GM18507 (cell line): ENCODE results near the gene FNDC3B.

ENCODE experiments used
- DNase-seq: peaks from one replicate; pipeline ENCODE4 v3.0.0; 2011; ENCODE audit warnings: low read depth; ENCODE audit not compliant: insufficient read length; ENCODE audit errors: extremely low spot score
- FAIRE-seq: peaks from 2 replicates; lab custom pipeline; 2011; peaks lifted over from hg19 to GRCh38; lab: Jason Lieb, UNC

Gene FNDC3B

DNA sequence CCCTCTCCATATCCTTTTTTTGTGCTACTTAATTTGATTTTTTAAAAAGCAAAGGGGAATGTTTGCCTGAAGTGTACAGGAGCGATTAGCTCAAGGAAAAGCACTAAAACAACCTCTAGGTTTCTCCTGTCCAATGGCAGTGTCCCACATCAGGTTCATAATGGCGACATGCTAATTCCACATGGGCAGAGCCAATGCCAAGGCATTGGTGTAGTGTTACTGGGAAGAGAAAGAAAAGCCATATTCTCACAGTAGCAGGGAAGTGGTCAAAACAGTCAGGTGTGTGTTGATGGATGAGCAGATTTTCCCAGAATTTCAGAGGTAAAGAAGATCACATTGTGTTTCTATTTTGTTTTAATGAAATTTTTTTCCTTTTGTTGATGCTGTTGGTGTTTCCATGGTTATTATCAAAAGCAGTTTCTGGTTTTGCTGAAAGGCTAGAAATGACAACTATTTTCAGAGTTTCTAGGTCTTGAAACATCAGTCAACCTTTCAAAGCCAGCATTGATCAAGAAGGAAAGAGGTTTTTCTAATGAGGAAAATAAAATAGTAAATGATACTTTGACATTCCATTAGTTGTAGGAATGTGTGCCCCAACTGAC is 65.2 kb downstream of the FNDC3B start:
- DNase-seq: no peak
- FAIRE-seq: no peak

DNA sequence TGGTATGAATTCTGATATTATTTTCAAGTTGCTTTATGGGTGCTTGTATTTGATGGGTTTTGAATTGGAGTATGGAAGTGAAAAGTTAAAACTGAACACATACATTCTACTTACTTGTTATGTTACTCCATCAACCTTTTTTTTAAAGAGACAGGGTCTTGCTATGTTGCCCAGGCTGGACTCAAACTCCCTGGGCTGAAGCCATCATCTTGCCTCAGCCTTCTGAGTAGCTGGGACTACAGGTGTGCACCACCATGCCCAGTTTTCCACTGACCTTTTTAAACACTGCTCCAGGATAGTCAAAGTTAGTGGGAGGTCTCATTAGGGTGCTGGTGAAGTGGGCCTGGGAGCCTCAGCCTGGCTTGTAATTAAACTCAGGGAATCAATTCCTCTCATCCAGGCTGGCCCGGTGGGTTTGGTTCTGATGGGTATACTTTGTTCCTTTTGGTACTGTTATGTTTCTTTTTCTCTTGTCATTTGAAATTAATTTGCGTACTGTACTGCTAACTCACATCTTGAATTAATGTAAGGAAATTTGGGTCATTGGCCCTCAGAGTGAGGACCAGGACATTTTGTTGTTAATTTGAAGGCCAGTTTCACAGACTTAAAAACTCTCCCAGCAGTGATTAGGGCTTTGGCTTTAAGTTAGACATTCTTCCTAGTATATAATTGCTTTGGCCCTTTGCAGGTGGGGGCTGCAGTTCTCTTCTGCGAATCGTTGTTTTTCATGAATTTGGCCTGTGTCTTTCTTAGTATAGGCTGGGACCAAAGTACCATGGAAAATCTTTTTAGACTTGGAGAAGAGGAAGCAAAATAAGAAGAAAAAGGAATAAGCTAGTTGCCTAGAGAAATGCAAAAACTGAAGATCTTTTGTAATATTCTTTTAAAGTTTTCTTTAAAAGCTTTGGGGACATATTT is 66.9 kb downstream of the FNDC3B start:
- FAIRE-seq (peak; percentile 39), DNase-seq (no peak)

DNA sequence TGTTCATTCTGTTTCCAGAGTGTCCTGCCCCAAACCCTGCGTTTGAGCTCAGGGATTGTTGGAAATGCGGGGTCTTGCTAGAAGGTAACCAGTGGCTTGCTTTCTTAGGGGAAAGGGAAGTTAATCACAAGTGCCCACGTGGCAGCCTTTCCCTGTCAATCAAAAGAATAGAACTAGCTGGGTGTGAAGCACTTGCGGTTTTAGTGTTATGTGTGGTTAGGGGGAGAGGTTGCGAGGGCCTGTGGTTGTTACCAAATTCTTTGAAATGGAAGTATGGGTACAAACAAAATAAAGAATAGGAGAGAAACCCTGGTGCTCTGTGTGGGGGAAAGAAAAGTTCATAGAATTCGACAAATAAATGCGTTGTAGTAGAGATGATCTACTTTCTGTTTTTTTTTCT is 67.6 kb downstream of the FNDC3B start:
- DNase-seq (peak; percentile 30), FAIRE-seq (no peak)

DNA sequence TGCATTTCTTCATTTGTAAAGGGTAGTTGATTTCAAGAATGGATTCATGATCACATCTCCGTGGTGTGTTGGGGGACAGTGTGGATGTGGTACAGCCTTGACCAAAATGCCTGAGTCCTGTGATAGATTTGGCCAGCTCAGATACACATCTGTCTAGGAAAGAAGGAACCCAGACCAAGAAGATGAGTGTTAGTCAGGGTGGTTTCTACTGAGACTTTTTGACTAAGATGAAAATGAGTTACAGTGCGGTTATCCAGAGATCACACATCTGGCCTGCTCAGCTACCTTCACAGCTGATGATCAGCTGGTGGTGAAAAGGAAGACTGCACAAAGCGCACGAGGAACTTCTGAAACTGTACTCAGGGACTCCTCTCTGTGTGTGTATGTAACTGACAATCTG is 68.0 kb downstream of the FNDC3B start:
- FAIRE-seq: peak; percentile 98

DNA sequence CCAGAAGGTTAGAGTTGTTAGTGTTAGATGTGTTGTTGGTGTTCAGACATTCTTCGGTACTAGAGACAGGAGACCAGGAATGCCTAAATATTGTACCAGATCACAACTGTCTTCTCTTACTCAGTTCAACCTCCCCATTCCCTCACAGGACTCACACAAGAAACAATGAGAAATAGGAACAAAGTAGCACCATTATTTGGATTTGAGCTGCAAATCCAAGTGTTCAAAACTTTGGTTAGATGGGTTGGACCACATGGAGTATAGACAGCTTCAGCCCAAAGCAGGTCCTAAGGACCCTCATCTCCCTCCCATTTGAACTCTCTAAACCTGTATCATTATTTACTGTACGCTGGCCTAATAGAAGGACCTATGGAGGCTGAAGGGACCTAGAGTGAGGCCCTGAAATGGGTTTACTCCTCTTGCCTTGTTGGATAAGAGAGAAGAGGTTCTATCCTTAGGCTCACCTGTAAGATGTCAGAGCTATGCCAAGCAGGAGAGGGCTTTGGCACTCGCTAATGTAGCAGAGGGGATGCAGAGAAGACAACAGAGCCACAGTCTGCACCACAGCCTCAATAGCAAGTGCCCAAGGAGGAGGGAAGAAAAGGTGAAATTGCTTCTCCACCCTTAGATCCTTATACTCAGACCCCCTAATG is 70.9 kb downstream of the FNDC3B start:
- FAIRE-seq (no peak), DNase-seq (no peak)

More for the DNA sequence above, 68.0 kb downstream of the FNDC3B start:
- peak; percentile 65 for DNase-seq

DNA sequence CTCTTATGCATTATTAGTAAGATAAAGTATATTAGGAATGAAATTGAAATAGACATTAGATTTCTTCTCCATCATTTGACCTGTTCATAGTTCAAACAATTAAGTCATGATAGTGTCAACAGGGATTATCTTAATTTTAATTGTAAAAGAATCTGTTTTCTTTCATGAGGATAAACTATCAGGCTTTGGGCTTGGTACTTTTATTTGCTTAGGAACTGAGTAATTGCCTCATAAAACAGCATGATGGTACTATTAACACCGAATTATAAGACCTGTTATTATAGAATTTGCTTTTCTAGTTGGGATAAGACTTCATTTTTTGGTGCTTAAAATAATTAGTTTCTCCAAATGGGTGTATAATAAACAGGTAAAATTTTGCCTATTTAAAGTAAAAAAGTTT is 71.8 kb downstream of the FNDC3B start:
- no peak for FAIRE-seq

DNA sequence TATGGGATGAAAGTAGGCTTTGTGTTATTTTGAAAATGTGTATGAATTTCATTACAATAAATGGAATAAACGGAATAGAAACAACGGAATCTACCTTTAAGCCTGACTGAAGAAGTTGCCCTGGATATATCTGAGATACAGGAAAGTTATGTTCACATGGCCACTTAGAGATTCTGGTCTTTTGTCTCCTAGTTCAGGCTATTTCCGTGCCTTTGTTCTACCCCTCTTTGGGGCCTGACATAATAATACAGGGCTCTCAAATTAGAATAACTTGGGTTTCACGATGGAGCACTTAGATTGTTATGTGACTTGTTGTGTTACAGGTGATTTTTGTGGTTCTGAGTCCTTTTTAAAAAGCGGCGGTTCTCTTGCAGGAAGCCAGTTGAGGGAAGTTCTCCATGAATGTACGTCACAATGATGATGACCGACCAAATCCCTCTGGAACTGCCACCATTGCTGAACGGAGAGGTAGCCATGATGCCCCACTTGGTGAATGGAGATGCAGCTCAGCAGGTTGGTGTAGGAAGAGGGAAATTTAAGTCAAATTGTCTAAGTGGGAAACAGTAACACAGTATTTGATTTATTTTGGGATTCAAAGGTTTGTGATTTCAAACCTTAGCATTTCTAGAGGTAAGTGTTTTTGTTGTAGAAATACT is 72.8 kb downstream of the FNDC3B start:
- FAIRE-seq (no peak), DNase-seq (no peak)

More for the DNA sequence above, 71.8 kb downstream of the FNDC3B start:
- no peak for DNase-seq

DNA sequence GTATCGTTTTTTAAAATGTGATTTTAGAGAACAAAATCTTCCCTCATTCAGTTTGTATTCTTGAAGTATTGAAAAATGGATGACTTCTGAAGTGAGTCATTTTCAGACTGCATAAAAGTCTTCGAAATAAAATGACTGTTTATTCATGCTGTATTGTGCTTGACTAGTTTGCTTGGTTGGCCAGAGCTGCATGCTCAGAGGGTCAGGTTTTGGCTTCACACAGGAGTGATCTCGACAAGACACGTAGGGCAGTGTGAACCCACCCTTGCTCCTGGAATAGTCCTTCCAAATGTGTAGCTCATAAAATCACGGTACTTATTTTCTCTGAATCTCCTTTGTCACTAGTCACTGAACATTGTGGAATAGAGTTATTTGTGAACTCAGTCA is 73.3 kb downstream of the FNDC3B start:
- DNase-seq (no peak), FAIRE-seq (no peak)

DNA sequence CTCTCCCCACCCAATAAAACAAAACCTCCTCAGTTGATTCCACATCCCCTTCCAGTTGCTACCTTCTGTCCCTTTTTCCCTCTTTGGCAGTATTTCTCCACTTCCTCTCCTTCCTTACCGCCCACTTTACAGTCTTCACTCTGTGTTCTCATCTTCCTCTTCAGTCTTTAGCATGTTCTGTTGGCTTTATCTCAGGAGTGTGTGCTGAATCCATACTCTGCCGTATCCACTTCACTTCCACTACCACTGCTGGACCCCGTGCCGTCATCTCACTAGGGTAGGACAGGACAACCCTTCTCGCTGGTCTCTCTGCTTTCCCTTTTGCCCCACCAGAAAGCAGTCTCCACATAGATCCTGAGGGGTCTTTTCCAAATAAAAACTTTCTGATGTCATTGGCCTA is 74.3 kb downstream of the FNDC3B start:
- DNase-seq: no peak
- FAIRE-seq: no peak

DNA sequence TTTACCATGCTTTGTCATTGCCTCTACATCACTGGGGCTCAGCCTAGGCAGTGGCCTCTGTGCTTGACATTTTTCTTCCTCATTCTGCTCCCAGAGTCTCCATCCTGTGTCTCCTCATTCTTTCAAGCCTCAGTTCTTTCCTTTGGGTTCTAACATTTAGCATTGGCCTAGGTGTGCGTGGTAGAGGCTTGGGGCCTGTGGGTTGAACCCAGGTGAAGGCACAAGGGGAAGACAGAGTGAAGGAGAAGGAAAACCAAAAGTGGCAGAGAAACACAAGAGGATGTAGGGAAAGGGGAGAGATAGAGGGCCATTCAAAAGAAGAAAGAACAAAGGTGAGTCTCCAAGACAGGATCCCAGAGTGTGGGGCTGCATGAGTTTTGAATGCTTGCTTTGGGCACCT is 75.7 kb downstream of the FNDC3B start:
- DNase-seq (no peak), FAIRE-seq (no peak)

DNA sequence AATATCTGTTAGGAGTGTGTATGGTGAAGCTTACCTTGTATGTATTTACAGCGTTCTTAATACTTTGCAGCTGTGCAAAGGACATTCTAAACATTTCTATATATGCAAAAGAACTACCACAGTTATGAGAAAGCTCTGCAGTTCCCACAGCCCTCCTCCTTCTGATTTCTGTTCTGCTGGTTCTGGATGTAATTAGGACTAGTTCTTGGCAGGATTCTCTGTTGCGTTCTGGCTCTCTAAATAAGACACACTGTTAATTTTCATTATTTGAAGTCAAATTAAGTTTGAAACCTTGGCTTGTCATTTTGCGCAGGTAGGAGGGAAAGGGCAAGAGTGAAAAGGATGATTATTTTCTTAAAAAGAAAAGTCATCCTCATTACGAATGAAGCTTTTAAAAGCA is 76.4 kb downstream of the FNDC3B start:
- FAIRE-seq: no peak
- DNase-seq: no peak

DNA sequence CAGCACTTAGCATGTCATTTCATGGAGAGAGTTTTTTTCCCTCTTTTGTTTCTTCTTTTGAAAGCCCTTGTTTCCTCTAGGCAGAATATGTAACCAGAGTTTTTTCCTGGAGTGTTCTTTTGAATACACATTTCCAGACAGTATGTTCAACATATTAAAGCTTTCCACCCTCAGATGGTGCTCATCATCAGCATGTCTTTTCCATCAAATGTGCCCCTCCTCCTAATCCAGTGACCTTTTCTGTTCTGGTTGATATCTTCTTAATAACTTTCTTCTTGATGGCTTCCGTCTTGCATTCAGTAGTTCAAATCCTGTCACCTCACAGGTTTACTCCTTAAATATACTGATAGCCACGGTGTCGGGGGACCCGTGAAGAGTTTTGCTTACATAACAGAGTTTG is 78.6 kb downstream of the FNDC3B start:
- FAIRE-seq (no peak), DNase-seq (no peak)

DNA sequence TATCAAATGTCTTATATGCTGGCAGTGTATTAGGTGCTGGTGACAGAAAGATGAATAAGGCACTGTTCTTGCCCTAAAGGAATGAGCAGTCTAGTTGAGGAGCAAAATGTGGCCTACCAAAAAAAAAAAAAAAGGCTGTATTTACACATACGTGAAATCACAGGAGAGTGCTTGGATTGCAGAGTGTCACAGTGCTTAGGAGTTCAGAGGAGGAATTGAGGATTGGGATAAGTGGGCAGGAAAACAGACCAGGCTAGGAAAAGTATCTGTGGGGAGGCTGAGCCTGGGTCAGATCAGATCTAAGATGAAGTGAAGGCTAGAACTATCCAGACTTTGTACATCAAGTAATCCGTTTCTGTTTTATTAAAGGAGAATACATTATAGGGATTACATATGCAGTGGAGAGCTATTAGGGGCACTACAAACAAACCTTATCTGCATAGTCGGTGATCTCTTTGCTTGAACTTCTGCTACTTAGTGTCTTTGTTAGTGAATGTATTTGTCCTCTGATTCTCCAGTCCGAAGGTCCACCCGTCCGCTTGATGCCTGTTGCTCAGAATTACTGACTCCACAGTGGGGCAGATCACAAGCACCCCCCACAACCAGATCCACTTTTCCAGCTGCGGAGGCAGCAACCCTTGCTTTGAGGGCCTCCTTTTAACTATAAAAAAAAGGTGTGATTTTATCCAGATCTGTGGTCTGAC is 80.0 kb downstream of the FNDC3B start:
- FAIRE-seq (no peak), DNase-seq (no peak)

DNA sequence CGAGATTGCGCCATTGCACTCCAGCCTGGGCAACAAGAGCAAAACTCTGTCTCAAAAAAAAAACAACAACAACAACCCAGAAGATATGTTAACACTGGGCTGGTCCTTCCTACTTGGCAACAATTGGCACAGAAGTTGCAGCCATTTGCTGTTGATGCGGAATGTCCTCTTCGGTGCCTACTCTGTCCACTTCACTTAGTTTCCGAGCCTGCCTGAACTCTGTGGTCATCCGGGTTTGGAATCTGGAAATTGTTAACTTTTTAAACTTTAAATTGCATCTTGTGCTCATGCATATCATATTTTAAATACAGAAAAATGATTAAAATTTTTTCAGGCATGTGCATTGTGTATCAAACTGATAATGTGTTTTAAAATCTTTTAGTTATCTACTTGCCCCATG is 81.5 kb downstream of the FNDC3B start:
- DNase-seq: no peak
- FAIRE-seq: no peak

DNA sequence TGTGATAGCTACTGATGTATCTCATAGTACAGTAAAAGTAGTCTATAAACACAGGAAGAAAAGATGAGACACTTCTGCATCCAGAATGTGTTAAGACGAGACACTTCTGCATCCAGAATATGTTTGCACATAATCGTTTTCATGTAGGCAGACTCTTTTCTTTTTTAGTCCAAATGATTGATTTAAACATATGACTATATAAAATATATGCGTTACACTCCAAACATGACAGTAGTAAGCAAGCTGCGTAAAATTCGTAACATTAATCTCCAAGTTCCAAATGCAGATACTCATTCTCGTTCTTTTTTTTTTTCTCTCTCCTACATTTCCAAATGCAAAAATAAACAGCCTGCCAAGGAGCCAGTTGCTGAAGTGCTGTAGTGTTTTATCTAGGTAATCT is 82.6 kb downstream of the FNDC3B start:
- DNase-seq (no peak), FAIRE-seq (no peak)

DNA sequence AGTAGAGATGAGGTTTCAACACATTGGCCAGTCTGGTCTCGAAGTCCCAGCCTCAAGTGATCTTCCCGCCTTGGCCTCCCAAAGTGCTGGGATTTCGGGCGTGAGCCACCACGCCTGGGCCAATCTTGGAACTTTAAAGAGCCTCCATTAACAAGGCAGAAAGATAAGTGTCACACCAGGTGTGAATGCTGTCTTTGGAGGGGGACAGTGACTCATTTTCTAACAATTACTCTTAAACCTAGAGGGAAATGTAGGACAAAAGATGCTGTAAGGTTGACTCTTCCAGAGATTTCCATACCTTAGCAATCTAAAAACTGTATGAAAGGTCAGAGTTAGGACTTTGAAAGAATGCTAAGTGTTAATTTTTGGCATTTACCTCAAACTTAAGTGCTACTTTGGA is 84.9 kb downstream of the FNDC3B start:
- DNase-seq (no peak), FAIRE-seq (no peak)

DNA sequence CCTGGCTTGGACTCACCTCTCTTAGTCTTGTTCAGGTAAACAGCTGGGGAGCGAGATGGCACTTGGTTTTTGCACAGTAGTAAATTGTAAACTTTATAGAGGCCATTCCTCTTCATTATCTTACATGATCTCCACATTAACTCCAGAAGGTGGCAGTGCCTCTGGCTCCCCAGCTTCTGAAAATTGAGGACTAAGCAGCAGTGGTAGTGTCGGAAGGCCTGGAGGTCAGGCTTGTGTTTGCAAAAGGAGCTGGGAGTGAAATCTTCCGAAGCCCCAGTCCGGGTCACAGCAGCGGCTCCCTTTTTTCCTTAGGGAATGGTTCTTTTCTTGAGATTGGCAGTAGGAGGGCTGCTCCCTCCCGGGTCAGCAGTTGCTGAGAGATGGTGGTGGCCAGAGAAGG is 85.7 kb downstream of the FNDC3B start:
- no peak for DNase-seq
- no peak for FAIRE-seq

DNA sequence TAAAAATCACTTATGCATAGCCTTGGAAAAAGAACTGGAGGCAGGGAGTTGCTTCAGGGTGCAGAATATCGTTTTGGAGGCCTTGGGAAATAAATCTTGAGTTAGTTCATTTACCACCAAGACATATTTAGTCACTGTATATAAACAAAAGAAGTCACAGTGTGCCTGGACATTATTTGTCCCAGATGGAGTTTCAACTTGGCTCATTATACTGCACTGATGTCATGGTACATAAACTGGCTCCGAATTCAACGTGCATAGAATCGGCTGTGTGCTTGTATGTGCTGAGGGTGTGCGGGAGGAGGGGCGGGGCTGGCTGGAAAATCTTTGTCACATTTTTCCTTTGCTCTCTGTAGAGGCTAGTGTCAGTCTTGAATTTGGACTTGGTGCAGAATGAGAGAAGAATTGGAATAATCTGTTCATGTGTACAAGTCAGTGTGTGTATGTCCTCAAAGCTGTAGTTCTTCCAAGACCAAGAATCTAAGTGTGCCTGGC is 86.6 kb downstream of the FNDC3B start:
- no peak for FAIRE-seq

DNA sequence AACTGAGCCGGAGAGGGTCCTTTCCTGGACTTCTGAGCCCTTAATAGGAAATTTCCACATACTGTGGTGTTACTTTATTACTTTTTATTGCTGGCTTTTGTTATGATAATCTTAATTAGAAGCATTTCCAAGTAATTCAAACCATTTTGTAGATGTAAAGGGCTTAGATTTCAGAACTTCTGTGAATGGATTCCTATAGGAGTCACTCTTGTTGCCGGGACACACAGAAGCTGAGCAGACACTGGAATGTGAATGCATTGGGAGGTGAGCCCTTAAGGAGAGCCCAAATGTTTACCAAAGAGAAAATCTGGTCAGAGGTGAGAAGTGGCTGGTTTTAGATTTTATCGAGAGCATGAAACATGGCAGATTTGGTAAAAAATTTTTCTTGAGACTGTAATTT is 87.4 kb downstream of the FNDC3B start:
- FAIRE-seq (no peak), DNase-seq (no peak)

More for the DNA sequence above, 86.6 kb downstream of the FNDC3B start:
- DNase-seq: no peak
